ENCODE results near the gene VPS13D.
"Not testable (repeated sequence)": the region's sequence is repeated elsewhere in the genome, so short reads cannot be mapped to it uniquely, and the experiment has no call there.

The VPS13D gene

DNA sequence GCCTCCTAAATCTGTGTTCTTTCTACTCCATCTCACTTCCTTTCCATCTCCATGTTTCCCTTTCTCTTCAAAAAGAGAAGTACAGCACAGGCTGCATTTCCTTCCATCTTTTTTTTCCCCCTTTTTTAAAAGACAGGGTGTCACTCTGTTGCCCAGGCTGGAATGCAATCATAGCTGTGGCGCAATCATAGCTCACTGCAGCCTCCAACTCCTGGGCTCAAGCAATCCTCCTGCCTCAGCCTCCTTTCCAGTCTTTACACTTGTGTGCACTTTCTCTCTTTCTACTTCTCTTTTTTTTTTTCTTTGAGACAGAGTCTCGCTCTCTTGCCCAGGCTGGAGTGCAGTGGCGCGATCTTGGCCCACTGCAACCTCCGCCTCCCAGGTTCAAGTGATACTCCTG is 95.1 kb downstream of the VPS13D start:
- FAIRE-seq; DNase-seq (ENCODE audit: insufficient read length, low spot score): not testable (repeated sequence)

DNA sequence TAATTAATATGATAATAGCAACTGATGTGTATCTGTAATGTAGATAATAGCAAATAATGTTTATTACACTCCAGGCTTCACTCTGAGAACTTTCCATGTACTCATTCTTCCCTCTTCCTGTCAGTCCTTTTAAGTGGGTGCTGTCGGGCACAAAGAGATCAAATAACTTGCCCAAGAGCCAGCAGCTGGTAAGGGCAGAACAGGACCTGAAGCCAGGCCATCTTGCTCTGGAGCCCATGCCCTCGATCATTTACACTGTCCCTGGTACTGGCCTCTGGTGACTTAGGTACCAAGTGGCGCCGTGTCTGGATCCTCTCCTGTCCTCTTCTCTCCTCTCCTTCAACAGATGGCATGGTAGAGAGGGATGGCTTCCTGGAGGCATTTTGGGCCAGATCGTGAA is 97.2 kb downstream of the VPS13D start:
- DNase-seq (ENCODE audit: insufficient read length, low spot score) (no peak), FAIRE-seq (no peak)

DNA sequence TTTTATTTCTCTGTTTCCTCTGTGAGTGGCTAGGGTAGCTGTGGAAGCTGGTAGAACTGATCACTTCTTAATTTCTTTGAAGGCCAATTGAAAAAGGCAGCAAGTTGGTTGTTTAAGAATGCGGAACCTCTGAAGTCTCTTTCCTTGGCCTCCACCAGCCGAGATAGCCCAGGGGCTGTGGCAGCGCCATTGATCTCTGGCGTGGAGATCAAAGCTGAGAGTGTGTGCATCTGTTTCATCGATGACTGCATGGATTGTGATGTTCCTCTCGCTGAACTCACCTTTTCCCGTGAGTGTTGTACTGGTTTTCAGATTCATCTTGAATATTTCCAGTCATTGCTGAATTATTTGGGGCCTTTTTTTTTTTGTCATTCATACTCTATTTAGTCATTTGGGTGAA is 97.7 kb downstream of the VPS13D start:
- DNase-seq (ENCODE audit: insufficient read length, low spot score) (no peak), FAIRE-seq (no peak)

- DNase-seq (ENCODE audit: insufficient read length, low spot score), result no peak
- FAIRE-seq, result no peak
Observed at GRCh38 chr1:12333036-12333785, 103.4 kb downstream of the VPS13D start.

GRCh38 chr1:12335815-12336214 is 106.0 kb downstream of the VPS13D start:
- no peak for DNase-seq (ENCODE audit: insufficient read length, low spot score)
- no peak for FAIRE-seq

DNA sequence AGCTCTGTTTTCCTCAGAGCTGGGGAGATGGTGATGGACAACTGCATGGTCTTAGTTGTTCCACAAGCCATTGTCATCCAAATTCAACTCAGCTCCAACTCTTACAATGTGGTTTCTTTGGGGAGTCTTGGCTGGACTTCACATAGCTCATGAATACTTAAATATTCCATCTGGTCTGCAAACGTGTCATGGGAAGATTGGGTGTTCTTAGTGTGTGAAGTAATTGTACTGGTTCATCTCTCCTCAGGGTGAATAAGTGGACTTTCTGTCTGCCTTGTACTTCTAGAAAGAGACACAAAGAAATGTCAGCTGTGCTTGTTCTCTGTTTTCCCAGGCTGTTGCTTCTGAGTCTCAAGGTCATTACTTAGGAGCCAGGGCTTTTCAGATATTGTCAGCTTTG is 106.6 kb downstream of the VPS13D start:
- DNase-seq (ENCODE audit: insufficient read length, low spot score) (no peak), FAIRE-seq (no peak)

- DNase-seq (ENCODE audit: insufficient read length, low spot score) (no peak), FAIRE-seq (no peak)
Observed at GRCh38 chr1:12338017-12338416, 108.2 kb downstream of the VPS13D start.

- FAIRE-seq (no peak), DNase-seq (ENCODE audit: insufficient read length, low spot score) (no peak)
Observed at GRCh38 chr1:12338823-12339222, 109.0 kb downstream of the VPS13D start.

- FAIRE-seq, result no peak
- no peak for DNase-seq (ENCODE audit: insufficient read length, low spot score)
Observed at GRCh38 chr1:12339396-12339795, 109.6 kb downstream of the VPS13D start.

DNA sequence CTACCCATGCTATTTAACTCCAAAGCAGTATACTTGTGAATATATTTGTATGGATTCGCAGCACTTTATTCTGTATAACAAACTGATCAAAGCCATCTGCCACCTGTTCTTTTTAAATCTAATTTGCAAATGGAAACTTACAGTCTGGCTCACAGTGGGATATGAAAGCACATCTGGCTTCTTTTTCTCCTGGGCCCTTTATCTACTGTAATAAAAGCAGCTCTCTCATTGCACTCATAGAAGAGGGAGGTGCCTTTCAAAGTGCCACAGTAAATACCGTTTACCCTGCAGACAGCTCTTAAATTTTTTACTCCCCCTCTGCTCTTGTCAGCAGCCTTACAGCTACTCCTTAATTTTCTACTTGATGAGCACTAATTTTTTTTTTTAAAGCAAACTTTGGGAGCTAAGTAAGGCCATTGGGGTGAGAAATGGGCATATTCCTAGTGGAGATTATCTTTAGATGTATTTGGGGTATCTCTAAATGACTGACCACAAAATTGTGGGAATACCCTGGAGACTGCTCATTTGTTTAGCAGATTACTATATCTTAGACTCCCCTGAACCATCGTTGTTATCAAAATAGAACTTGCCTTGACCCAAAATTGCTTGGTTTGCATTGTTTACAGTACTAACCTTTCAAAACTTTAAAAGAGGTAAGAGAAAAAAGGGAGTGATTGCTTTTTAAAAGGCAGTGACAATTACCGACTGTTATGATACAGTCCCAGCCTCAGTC is 110.1 kb downstream of the VPS13D start:
- FAIRE-seq (no peak), DNase-seq (ENCODE audit: insufficient read length, low spot score) (no peak)

GRCh38 chr1:12340544-12340930 is 110.7 kb downstream of the VPS13D start:
- no peak for FAIRE-seq
- no peak for DNase-seq (ENCODE audit: insufficient read length, low spot score)

- FAIRE-seq, result no peak
Observed at GRCh38 chr1:12341667-12342066, 111.8 kb downstream of the VPS13D start.

DNA sequence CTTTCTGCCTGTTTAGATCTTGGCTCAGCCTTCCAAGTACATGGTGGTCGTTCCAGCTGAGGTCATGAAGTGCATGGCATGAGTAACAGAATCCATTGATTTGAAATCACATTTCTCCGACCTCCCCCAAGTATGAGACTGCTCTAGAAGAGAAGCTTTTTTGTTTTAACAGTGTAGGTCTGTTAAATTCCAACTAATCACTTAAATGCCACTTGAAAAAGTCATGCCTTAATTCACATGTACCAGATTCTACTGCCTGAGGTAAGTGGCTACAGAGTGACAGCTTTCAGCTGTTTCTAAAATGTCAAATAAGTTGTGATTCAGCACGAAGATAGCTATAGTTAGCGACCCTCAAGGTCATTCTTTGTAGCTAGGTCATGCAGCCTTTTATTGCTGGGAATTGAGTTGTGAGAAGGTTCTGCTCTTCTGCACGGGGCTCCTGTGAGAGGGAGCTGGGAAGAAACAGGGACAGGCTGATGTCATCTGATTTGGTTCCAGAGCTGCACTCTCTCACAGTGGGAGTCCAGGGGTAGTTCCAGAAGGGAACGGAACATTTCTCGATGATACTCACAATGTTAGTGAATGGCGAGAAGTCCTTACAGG is 112.7 kb downstream of the VPS13D start:
- no peak for DNase-seq (ENCODE audit: insufficient read length, low spot score)
- FAIRE-seq, result no peak

More at GRCh38 chr1:12341667-12342066, 111.8 kb downstream of the VPS13D start:
- DNase-seq (ENCODE audit: insufficient read length, low spot score), result no peak

- FAIRE-seq (no peak), DNase-seq (ENCODE audit: insufficient read length, low spot score) (no peak)
Observed at GRCh38 chr1:12343823-12344487, 114.1 kb downstream of the VPS13D start.

DNA sequence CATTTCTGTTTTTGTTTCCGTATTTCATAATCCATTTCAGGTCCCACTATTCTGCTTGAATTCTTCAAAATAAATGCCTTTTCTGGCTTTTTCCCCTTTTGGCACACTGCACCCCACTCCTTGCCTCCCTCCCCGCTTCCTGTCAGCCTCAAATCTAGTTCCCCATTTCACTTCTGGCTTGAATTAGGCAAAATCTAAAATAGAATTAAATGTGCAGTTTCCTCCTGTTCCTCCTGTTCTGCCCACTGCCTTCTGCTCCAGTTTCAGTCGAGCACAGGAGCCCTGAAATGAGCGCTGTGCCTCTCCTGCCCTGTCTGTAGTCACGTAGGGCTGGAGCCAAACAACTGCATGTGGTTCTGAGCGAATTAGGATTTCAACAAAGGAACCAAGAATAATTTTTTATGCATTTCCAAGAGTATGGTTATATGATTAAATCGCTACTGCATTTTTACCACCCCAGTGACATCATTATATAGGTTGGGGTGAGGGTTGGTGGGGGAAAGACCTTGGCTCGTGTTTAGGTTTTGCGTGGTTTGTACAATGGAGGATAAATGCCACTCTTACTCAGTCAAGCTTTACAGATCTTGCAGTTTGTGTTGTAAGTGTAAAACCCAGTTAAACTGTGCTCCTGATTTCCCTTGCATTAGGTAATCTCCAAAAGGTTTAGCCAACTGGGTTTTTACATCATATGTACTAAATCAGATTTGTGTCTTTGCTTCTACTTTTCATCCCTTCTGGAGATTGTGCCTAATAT is 114.9 kb downstream of the VPS13D start:
- FAIRE-seq (no peak), DNase-seq (ENCODE audit: insufficient read length, low spot score) (no peak)

DNA sequence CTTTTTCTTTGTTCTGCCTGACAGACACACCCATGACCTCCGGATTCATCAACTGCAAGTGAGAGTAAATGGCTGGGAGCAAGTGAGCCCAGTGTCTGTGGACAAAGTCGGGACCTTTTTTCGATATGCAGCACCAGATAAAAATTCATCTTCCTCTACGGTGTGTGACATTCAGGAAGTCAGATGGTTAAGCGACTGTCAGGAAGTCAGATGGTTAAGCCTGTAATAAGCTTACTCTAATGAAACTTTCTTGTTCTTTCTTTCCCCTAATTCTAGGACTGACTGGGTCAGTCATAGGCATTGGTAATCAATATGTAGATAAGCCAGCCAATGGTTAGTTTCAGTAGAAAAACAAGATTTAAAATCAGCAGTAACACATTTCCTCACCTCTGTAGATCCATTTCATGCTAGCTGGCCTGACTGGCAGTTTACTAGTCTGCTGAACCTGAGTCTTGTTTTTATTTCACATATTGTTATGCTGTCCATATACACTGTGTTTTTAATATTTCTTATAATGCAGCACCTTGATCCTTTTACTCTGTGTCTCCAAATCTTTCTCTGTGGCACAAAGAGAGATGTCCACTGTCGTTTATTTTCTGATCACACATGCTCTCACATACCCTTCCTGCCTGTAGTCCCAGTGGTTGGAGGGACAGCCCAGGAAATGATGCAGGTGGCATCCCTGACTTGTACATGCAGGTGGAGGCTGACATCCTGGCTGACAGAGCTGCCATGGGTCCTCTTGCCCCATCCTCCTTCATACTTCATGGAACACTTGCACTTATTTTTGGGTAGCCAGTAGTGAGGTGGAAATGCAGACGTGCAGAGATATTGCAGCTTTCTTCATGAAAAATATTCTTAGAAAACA is 115.8 kb downstream of the VPS13D start:
- DNase-seq (ENCODE audit: insufficient read length, low spot score), result no peak
- FAIRE-seq, result no peak

GRCh38 chr1:12346483-12347151 is 116.8 kb downstream of the VPS13D start:
- FAIRE-seq, result no peak
- no peak for DNase-seq (ENCODE audit: insufficient read length, low spot score)

DNA sequence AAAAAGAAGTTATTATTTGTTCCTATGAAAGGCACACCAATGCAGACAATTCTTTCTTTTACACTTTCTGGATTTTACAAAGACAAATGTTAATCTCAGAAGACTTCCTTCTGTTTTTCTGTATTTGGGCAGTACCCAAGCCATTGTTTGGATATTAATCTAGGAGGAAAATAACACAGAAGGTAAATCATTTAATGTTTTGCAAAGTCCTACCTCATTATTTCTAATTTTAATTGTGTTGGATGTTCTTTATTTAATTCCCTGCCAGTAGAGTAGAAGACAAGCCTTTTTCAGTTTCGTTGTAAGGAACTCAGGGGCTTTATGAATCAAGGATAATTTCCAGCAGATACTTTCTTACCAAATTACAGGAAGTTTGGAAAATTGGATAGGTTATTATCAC is 118.3 kb downstream of the VPS13D start:
- DNase-seq (ENCODE audit: insufficient read length, low spot score) (no peak), FAIRE-seq (no peak)

GRCh38 chr1:12353981-12354380 is 124.2 kb downstream of the VPS13D start:
- no peak for FAIRE-seq
- no peak for DNase-seq (ENCODE audit: insufficient read length, low spot score)

All from HTR-8/SVneo (cell line).